Activated CD4-positive, alpha-beta T cell treated with anti-CD3 and anti-CD28 coated beads for 48 hours (primary cell): ENCODE data around the gene SDF2L1.
"Not testable (repeated sequence)": the region's sequence is repeated elsewhere in the genome, so short reads cannot be mapped to it uniquely, and the experiment has no call there.

ENCODE experiments used
- DNase-seq: peaks from one replicate; pipeline ENCODE4 v3.0.0-alpha.2; 2020

SDF2L1 gene

GRCh38 chr22:21665047-21665851 is 23.1 kb downstream of the SDF2L1 start:
- no peak for DNase-seq

GRCh38 chr22:21666786-21667185 is 24.7 kb downstream of the SDF2L1 start:
- DNase-seq, result no peak

DNA sequence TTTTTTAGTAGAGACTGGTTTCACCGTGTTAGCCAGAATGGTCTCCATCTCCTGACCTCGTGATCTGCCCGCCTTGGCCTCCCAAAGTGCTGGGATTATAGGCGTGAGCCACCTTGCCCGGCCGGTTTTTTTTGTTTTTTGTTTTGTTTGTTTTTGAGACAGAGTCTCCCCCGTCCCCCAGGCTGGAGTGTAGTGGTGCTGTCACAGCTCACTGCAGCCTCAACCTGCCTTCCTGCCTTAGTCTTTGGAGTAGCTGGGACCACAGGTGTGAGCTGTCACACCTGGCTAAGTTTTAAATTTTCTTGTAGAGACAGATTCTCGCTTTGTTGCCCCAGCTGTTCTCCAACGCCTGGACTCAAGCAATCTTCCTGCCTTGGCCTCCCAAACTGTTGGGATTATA is 26.9 kb downstream of the SDF2L1 start:
- no peak for DNase-seq

- no peak for DNase-seq
Observed at GRCh38 chr22:21672107-21672629, 30.1 kb downstream of the SDF2L1 start.

- no peak for DNase-seq
Observed at GRCh38 chr22:21673534-21674321, 31.6 kb downstream of the SDF2L1 start.

GRCh38 chr22:21674638-21675245 is 32.6 kb downstream of the SDF2L1 start:
- DNase-seq, result no peak

DNA sequence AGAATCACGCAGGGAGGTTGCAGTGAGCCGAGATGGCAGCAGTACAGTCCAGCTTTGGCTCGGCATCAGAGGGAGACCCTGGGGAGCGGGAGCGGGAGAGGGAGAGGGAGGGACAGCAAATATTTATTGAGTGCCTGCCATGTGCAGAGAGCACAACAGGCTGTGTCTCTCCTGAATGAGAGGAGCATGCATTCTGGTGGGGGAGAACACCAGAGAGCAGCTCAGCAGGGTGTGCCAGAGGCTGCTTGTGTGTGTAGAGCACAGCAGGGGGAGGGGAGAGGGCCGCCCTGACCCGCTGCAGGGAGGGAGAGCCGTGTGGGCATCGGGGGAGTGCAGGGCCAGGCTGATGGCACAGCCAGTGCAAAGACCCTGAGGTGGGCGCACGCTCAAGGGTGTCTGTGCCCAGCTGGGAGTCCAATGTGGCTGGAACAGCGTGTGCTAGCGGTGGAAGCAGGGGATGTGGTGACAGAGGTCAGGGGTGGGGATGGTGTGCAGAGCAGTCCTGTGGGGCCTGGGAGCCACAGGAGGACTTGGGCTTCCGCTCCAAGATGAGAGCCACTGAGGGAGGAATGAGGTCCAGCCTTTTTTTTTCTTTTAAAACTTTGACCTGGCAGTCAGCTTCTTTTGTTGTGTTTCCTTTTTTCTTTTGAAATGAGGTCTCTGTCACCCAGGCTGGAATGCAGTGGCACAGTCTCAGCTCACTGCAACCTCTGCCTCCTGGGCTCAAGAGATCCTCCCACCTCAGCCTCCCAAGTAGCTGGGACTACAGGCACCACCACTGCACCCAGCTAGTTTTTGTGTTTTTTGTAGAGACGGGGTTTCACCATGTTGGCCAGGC is 35.7 kb downstream of the SDF2L1 start:
- no peak for DNase-seq

DNA sequence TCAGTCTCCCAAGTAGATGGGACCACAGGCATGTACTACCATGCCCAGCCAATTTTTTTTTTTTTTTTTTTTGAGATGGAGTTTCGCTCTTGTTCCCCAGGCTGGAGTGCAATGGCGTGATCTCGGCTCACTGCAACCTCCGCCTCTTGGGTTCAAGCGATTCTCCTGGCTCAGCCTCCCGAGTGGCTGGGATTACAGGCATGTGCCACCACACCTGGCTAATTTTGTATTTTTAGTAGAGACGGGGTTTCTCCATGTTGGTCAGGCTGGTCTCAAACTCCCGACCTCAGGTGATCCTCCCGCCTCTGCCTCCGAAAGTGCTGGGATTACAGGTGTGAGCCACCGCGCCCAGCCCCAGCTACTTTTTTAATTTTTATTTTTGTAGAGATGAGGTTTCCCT is 36.7 kb downstream of the SDF2L1 start:
- DNase-seq, result not testable (repeated sequence)

- DNase-seq, result no peak
Observed at GRCh38 chr22:21679383-21679782, 37.3 kb downstream of the SDF2L1 start.

- no peak for DNase-seq
Observed at GRCh38 chr22:21680830-21681565, 38.9 kb downstream of the SDF2L1 start.

DNA sequence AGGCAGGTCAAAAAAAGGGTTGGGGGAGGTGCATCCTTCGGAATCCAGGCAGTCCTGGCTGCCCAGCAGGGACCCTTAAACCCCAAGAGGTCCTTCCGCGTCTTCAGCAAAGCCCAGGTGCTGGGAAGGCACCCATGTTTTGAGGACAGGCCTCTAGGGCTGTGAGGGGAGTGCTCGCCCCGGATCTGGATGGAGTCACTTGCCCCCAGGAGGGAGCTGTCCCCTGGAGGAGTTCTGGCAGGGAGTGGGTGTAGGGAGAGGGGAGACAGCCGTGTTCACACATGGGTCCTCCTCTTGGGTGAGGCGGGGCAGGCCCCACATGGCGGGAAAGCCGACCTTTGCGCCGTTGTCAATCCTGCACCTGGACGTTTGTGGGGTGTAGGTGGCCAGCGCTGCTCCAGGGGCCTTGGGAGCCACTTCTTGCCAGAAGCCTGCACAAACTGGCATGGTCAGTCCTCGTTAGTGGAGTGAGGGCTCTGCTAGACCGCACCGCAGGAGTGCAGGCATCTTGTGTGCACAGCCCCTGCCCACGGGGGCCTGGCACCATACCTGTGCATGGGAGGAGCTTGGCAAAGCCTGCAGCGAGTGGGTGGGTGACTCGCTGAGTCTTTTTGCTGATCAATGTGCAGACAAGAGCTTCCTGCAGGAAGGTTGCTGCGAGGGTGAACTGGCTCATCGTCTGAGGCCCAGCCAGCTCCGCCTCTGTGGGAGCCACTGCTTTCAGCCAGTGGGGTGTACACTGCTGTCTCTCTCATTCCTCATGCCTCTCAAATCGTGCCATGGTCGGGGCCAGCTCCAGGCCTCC is 39.7 kb downstream of the SDF2L1 start:
- peak; percentile 25 for DNase-seq

GRCh38 chr22:21682385-21683175 is 40.5 kb downstream of the SDF2L1 start:
- no peak for DNase-seq

DNA sequence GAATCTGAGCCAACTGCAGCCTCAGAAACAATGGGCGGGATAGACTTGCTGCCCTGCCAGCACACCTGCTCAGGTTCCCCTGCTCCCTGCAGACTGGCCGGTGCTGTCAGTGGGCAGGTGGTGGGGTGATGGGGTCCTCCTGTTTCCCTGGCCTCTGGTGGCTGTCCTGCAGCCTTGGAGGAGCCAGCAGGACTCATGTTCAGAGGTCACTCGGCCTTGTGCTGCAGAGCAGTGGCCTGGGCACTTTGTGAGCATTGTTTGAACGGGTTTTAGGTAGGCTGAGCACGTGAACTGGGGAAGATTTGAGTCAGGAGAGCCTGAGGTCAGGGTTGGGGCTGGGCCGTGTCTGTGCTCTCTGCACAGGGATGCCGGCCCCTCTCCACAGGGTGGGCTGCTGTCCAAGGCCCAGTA is 41.3 kb downstream of the SDF2L1 start:
- DNase-seq, result no peak

DNA sequence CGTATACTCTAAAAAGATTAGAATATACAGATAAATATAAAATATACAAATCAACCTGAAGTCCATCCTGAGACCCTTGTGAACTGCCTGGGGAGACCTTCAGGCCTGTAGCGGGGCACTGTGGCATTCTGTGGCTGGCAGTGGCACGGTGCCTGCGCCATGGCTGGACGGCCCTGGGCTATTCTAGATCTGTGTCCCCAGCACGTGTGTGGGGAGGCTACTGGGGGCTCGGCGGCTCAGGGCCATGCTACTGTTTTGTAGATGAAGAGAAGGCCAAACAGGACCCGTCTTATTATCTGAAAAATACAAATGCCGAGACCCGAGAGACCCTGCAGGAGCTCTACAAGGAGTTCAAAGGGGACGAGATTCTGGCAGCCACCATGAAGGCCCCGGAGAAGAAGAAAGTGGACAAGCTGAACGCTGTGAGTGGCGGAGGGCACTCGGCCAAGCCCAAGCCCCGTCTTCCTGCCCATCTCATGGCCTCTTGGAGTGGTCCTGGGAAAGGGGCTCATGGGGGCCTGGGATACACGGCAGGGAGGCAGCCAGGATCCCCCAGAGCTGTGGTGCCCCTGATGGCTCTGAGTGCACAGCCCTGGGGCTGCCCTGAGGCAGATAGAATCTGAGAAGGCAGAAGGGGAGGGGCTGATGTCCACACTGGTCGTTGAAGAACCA is 42.5 kb downstream of the SDF2L1 start:
- no peak for DNase-seq

GRCh38 chr22:21685164-21685513 is 43.0 kb downstream of the SDF2L1 start:
- no peak for DNase-seq

DNA sequence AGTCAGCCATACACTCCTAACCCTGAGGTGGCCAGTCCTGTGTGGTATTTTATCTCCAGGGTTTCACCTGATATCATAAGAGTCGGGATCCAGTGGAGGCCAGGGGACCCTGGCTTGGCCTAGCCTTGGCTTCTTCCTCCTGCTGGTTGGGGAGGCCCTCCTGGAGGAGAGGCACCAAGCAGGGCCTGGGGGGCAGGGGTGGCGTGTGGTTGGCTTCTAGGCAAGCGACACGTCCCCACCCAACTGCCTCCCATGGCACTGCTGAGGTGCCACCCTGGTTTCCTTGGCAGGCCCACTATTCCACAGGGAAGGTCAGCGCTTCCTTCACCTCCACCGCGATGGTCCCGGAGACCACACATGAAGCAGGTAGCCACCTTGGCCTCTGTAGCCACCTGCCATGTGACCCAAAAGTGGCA is 44.1 kb downstream of the SDF2L1 start:
- no peak for DNase-seq

DNA sequence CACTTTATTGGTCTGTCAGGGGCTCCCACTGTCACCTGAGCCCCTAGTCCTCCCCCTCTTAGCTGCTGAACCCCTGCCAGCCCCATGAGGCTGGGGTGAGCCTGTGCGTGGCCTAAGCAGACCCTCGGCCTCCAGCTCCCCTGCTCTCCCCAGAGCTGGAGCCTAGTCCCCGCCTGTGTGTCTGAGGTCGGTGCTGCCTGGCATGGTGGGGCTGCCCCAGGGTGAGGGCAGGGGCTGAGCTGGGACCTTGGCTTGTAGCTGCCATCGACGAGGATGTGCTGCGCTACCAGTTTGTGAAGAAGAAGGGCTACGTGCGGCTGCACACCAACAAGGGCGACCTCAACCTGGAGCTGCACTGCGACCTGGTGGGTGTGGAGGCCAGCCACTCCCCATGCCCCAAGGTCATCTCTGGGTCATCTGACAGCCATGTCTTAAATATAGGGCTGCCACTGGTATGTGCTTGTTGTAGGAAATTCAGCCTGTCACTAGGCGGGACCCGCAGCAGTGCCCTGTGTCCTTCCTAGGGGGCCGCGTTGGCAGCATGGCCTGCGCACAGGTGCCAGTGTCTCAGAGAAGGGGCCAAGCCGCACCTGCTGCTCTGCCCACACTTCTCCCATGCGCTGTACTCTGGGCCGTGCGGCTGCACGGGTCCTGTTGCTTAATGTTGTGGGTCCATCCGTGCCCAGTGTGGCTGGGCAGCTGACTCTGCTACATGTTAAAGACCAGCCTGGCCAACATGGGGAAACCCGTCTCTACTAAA is 44.7 kb downstream of the SDF2L1 start:
- DNase-seq, result no peak

DNA sequence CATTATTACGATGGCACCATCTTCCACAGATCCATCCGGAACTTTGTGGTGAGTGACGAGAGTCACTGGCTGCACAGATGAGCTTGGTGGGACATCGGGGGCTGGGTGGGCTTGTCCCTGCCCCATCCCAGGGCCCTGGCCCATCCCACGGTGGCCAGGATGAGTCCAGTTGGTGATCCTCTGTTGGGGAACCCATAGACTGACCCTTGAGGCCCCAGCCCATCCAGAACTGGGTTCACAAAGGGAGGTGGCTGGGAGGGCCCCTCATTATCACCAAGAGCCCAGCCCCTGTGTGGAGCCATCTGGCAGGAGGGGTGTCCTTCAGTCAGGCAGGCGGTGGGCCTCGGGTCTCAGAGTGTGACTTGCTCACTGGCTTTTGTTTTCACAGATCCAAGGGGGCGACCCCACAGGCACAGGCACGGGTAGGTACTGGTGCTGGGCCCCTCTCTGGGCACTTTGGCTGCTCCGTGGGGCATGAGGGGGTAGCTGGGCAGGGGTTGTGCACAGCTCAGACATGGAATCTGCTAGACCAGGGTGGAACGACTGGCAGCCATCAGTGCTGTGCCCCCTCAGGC is 45.7 kb downstream of the SDF2L1 start:
- no peak for DNase-seq

DNA sequence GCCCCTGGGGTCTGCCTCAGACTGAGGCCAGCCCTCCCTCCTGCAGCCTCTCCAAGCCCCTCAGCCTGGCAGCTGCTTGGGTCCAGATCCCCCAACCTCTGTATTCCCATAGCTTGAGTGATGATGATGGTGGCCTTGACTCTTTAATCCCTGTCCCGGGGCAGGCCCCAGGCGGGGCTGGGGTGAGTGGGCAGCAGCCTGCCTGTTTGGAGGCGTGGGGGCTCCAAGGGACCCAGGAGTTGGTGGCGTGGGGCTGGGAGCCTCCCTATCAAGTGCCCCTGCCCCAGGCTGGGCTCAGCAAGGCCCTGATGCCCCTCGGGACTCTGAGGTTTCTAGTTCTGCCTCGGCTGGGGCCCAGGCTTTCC is 46.2 kb downstream of the SDF2L1 start:
- no peak for DNase-seq
